Measurements from ENCODE around the gene RIT2. TPM values are rescaled to one million over a fixed set of nuclear protein-coding genes. Genes with fewer than 3 reads are reported as not detected.

The RIT2 gene
- total and polyA plus RNA-seq, 4 donors = not detected

GRCh38 chr18:42814184-42814583 is 301.3 kb downstream of the RIT2 start:
- DNase-seq (no peak), ATAC-seq (ENCODE audit: insufficient read depth, low FRiP score) (no peak)
- whole genome bisulfite sequencing, 2 donors = 93 to 94% methylated on average over 5 of the region's 5 CpGs
- H3K4me1 ChIP-seq (ENCODE audit: control insufficient read depth in 5 of 5, insufficient read depth in 5 of 5, low read length in 5 of 5) = no peaks in the 10 kb centered on the region
- H3K4me3 ChIP-seq = no peak overlapping the region
- no peak overlapping the region for H3K27ac ChIP-seq (ENCODE audit: low read depth in 1 of 2, low read length in 1 of 2)
- H3K36me3 ChIP-seq (ENCODE audit: control insufficient read depth in 4 of 4, insufficient read depth in 4 of 4, low read length in 4 of 4) = no peaks in the 10 kb centered on the region
- no peak overlapping the region for H3K9ac ChIP-seq (ENCODE audit: insufficient read depth in 1 of 2, low read length in 2 of 2)
- H3K27me3 ChIP-seq (ENCODE audit: control insufficient read depth in 3 of 3, insufficient read depth in 3 of 3, low read length in 2 of 3) = no peaks in the 10 kb centered on the region
- peaks cover 0 to 2% (median 0%) of the 10 kb centered on the region in 4 donors for H3K9me3 ChIP-seq (ENCODE audit: control insufficient read depth in 4 of 4, insufficient read depth in 3 of 4, low read length in 3 of 4)
- TF ChIP-seq CTCF (IDR thresholded peaks at IDR 0.05; ENCODE audit: control extremely low read depth, extremely low read depth) = no peak

DNA sequence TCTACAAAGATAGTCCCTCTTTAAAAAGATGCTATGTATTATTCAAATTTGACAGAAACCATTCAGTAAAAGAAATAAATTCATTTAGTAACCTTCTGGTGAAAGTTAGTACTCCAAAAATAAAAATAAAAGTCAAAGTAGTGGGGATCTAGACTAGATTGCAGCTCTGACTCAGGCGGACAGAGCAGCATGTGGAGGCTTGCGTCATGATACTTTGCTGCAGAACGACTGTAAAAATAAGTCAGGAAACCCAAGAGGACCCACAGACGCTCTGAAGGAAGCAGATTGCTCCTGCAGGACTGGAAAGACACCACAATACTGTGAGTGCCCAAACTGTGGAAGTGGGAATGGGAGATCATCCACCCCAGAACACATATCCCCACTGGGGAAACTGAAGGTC is 301.9 kb downstream of the RIT2 start:
- H3K27ac ChIP-seq (ENCODE audit: low read depth in 1 of 2, low read length in 1 of 2) = no peak overlapping the region
- H3K27me3 ChIP-seq (ENCODE audit: control insufficient read depth in 3 of 3, insufficient read depth in 3 of 3, low read length in 2 of 3) = no peaks in the 10 kb centered on the region
- H3K4me1 ChIP-seq (ENCODE audit: control insufficient read depth in 5 of 5, insufficient read depth in 5 of 5, low read length in 5 of 5) = no peaks in the 10 kb centered on the region
- no peak overlapping the region for H3K4me3 ChIP-seq
- DNase-seq = no peak
- H3K36me3 ChIP-seq (ENCODE audit: control insufficient read depth in 4 of 4, insufficient read depth in 4 of 4, low read length in 4 of 4) = no peaks in the 10 kb centered on the region
- no peak for TF ChIP-seq CTCF (IDR thresholded peaks at IDR 0.05; ENCODE audit: control extremely low read depth, extremely low read depth)
- no peak overlapping the region for H3K9ac ChIP-seq (ENCODE audit: insufficient read depth in 1 of 2, low read length in 2 of 2)
- WGBS, 2 donors = 44 to 63% methylated on average over 4 of the region's 4 CpGs
- ATAC-seq (ENCODE audit: insufficient read depth, low FRiP score) = no peak
- peaks cover 0 to 2% (median 0%) of the 10 kb centered on the region in 4 donors for H3K9me3 ChIP-seq (ENCODE audit: control insufficient read depth in 4 of 4, insufficient read depth in 3 of 4, low read length in 3 of 4)

- peak in 2 of 3 donors; percentile 21 to 29 for DNase-seq
- Histone ChIP-seq H3K27ac (ENCODE audit: low read depth in 1 of 2, low read length in 1 of 2) (no peak overlapping the region), H3K9ac (ENCODE audit: insufficient read depth in 1 of 2, low read length in 2 of 2) (no peak overlapping the region), H3K36me3 (ENCODE audit: control insufficient read depth in 4 of 4, insufficient read depth in 4 of 4, low read length in 4 of 4) (no peaks in the 10 kb centered on the region), H3K9me3 (ENCODE audit: control insufficient read depth in 4 of 4, insufficient read depth in 3 of 4, low read length in 3 of 4) (no peaks in the 10 kb centered on the region), H3K4me1 (ENCODE audit: control insufficient read depth in 5 of 5, insufficient read depth in 5 of 5, low read length in 5 of 5) (no peaks in the 10 kb centered on the region), H3K4me3 (no peak overlapping the region), H3K27me3 (ENCODE audit: control insufficient read depth in 3 of 3, insufficient read depth in 3 of 3, low read length in 2 of 3) (no peaks in the 10 kb centered on the region)
- ATAC-seq (ENCODE audit: insufficient read depth, low FRiP score) = no peak
- TF ChIP-seq CTCF (IDR thresholded peaks at IDR 0.05; ENCODE audit: control extremely low read depth, extremely low read depth) = no peak
- WGBS, 2 donors = 72 to 78% methylated on average over 4 of the region's 4 CpGs
Measured at GRCh38 chr18:42807887-42808286, 307.6 kb downstream of the RIT2 start.

- H3K27ac ChIP-seq (ENCODE audit: low read depth in 1 of 2, low read length in 1 of 2) = no peak overlapping the region
- no peak overlapping the region for H3K9ac ChIP-seq (ENCODE audit: insufficient read depth in 1 of 2, low read length in 2 of 2)
- DNase-seq (peak in 1 of 3 donors; percentile 14), ATAC-seq (ENCODE audit: insufficient read depth, low FRiP score) (no peak)
- no peaks in the 10 kb centered on the region for H3K9me3 ChIP-seq (ENCODE audit: control insufficient read depth in 4 of 4, insufficient read depth in 3 of 4, low read length in 3 of 4)
- H3K27me3 ChIP-seq (ENCODE audit: control insufficient read depth in 3 of 3, insufficient read depth in 3 of 3, low read length in 2 of 3) = no peaks in the 10 kb centered on the region
- H3K4me3 ChIP-seq = no peak overlapping the region
- peaks cover 0 to 25% (median 0%) of the 10 kb centered on the region in 5 donors for H3K4me1 ChIP-seq (ENCODE audit: control insufficient read depth in 5 of 5, insufficient read depth in 5 of 5, low read length in 5 of 5)
- no peaks in the 10 kb centered on the region for H3K36me3 ChIP-seq (ENCODE audit: control insufficient read depth in 4 of 4, insufficient read depth in 4 of 4, low read length in 4 of 4)
- TF ChIP-seq CTCF (IDR thresholded peaks at IDR 0.05; ENCODE audit: control extremely low read depth, extremely low read depth) = no peak
- WGBS, 2 donors = 79 to 80% methylated on average over 2 of the region's 2 CpGs
Measured at GRCh38 chr18:42801706-42802105, 313.8 kb downstream of the RIT2 start.

Data from lung (tissue), 12 donors.